ENCODE data around the gene COMMD1. TPM values are rescaled to one million over a fixed set of nuclear protein-coding genes. Genes with fewer than 3 reads are reported as not detected.

The COMMD1 gene
- total and polyA plus RNA-seq, 2 donors (not counting 3 experiments of a cell fraction or from before 2014, with no cell fraction given): 39.5 to 57.1 TPM

- Histone ChIP-seq H3K4me1 (ENCODE audit: control insufficient read depth, extremely low read depth, insufficient read depth, low read length) (no peaks in the 10 kb centered on the region), H3K36me3 (ENCODE audit: control insufficient read depth in 2 of 2, extremely low read depth in 1 of 2, insufficient read depth in 2 of 2, low read length in 2 of 2) (no peaks in the 10 kb centered on the region), H3K4me2 (ENCODE audit: insufficient read depth, low read length) (no peak overlapping the region), H3K9ac (replicated peaks; ENCODE audit: extremely low read depth, insufficient read depth, low read length) (no peak overlapping the region), H4K20me1 (replicated peaks; ENCODE audit: control insufficient read depth, extremely low read depth, insufficient read depth, low read length) (no peaks in the 10 kb centered on the region), H3K9me3 (replicated peaks; ENCODE audit: control insufficient read depth, insufficient read depth, low read length) (no peaks in the 10 kb centered on the region), H3K79me2 (ENCODE audit: control insufficient read depth, insufficient read depth, low read length) (no peaks in the 10 kb centered on the region), H3K4me3 (replicated peaks in 1 of 3; ENCODE audit: insufficient read depth in 1 of 3, low read depth in 1 of 3, low read length in 3 of 3) (no peak overlapping the region), H2AFZ (ENCODE audit: low read depth, low read length) (no peak overlapping the region), H3K27me3 (ENCODE audit: control insufficient read depth in 2 of 2, insufficient read depth in 2 of 2, low read length in 2 of 2) (no peaks in the 10 kb centered on the region), H3K9me1 (replicated peaks; ENCODE audit: control insufficient read depth, extremely low read depth, insufficient read depth, low read length) (no peaks in the 10 kb centered on the region), H3K27ac (ENCODE audit: insufficient read depth, low read depth, low read length) (no peak overlapping the region)
- TF ChIP-seq POLR2AphosphoS5 (IDR thresholded peaks at IDR 0.05; ENCODE audit: insufficient read depth, low read depth, low read length) (no peak), EZH2 (IDR thresholded peaks at IDR 0.05; ENCODE audit: borderline replicate concordance, low read depth, low read length, severe bottlenecking) (no peak), JUN (IDR thresholded peaks at IDR 0.05; ENCODE audit: borderline replicate concordance, insufficient read depth, insufficient read length, low read depth) (no peak), MAX (IDR thresholded peaks at IDR 0.05; ENCODE audit: insufficient read depth, insufficient read length) (no peak), MYC (IDR thresholded peaks at IDR 0.05; ENCODE audit: low read depth, low read length) (no peak), GATA2 (IDR thresholded peaks at IDR 0.05; ENCODE audit: insufficient read depth, insufficient read length, low read depth, low read length) (no peak), POLR2A (IDR thresholded peaks at IDR 0.05; ENCODE audit: low read depth, low read length) (no peak), CTCF (IDR thresholded peaks at IDR 0.05; ENCODE audit: extremely low read depth in 1 of 2, insufficient read depth in 1 of 2, low read depth in 1 of 2, low read length in 2 of 2) (no peak), FOS (IDR thresholded peaks at IDR 0.05; ENCODE audit: borderline replicate concordance, insufficient read depth, low read length) (no peak)
- BruUV-seq (replicated peaks): no TSS peak
- dilution Hi-C loops (cut with MboI; ENCODE audit: extremely low pct_ligation_motif_present, low sequenced_read_pairs): no loop called here
- ChIA-PET POLR2A (no interaction called here), CTCF (no interaction called here)
- FAIRE-seq (no peak), DNase-seq (ENCODE audit: low read depth, low spot score) (no peak)
- intact Hi-C loops (cut with micrococcal nuclease): no loop called here
Observed at GRCh38 chr2:62046141-62046540, 140.7 kb downstream of the COMMD1 start.
